ENCODE results near the gene MRC1.

GRCh38 chr10:17836942-17837341, 27.8 kb downstream of the MRC1 start:
- TF ChIP-seq POLR2AphosphoS5 (IDR thresholded peaks at IDR 0.05; ENCODE audit: insufficient read depth, low read depth, low read length) (peak; percentile 84), POLR2A (IDR thresholded peaks at IDR 0.05; ENCODE audit: low read depth, low read length) (no peak), CTCF (IDR thresholded peaks at IDR 0.05; ENCODE audit: extremely low read depth in 1 of 2, insufficient read depth in 1 of 2, low read depth in 1 of 2, low read length in 2 of 2) (no peak), MYC (IDR thresholded peaks at IDR 0.05; ENCODE audit: low read depth, low read length) (no peak), EZH2 (IDR thresholded peaks at IDR 0.05; ENCODE audit: borderline replicate concordance, low read depth, low read length, severe bottlenecking) (no peak), MAX (IDR thresholded peaks at IDR 0.05; ENCODE audit: insufficient read depth, insufficient read length) (no peak), GATA2 (IDR thresholded peaks at IDR 0.05; ENCODE audit: insufficient read depth, insufficient read length, low read depth, low read length) (peak; percentile 93), FOS (IDR thresholded peaks at IDR 0.05; ENCODE audit: borderline replicate concordance, insufficient read depth, low read length) (peak; percentile 52)
